Anterior cingulate cortex (tissue), 58 donors: ENCODE measurements around the gene NDUFAF3.
"Not testable (repeated sequence)": the region's sequence is repeated elsewhere in the genome, so short reads cannot be mapped to it uniquely, and the experiment has no call there.

Source experiments
- DNase-seq, 58 donors: peaks; one replicate each; lab custom pipeline; 2025; lab: John Stamatoyannopoulos, UW

NDUFAF3 gene

GRCh38 chr3:48997714-48998637 lies 23.9 kb upstream of the NDUFAF3 start:
- peak in 35 of 58 donors; percentile 11 to 75 (median 43) for DNase-seq

GRCh38 chr3:48999085-48999858 lies 22.6 kb upstream of the NDUFAF3 start:
- DNase-seq, result no peak

- no peak for DNase-seq
These were observed 20.8 kb upstream of the NDUFAF3 start for GRCh38 chr3:49001155-49001554.

GRCh38 chr3:49004352-49005302 lies 17.3 kb upstream of the NDUFAF3 start:
- peak in 2 of 58 donors; percentile 10 to 64 for DNase-seq

- no peak for DNase-seq
These were observed 16.6 kb upstream of the NDUFAF3 start for GRCh38 chr3:49005303-49005680.

- DNase-seq, result peak in 1 of 58 donors; percentile 41
These were observed 15.9 kb upstream of the NDUFAF3 start for GRCh38 chr3:49005998-49006397.

- DNase-seq, result peak in 37 of 58 donors; percentile 41 to 73 (median 57)
These were observed 15.4 kb upstream of the NDUFAF3 start for GRCh38 chr3:49006408-49007067.

GRCh38 chr3:49007068-49007770 lies 14.7 kb upstream of the NDUFAF3 start, which contains the start of gene WDR6:
WDR6 (plus strand) TSS chr3:49007391; CDS start chr3:49007432, 41 bp downstream.
- peak; percentile 47 to 98 (median 94) for DNase-seq

- peak in 56 of 58 donors; percentile 31 to 87 (median 74) for DNase-seq
These were observed 14.0 kb upstream of the NDUFAF3 start for GRCh38 chr3:49007771-49008528.

- DNase-seq, result not testable (repeated sequence)
These were observed 13.3 kb upstream of the NDUFAF3 start for GRCh38 chr3:49008627-49009026.

GRCh38 chr3:49009396-49009795 lies 12.5 kb upstream of the NDUFAF3 start:
- no peak for DNase-seq

- no peak for DNase-seq
These were observed 9.4 kb upstream of the NDUFAF3 start for GRCh38 chr3:49012441-49013017.

- no peak for DNase-seq
These were observed 8.7 kb upstream of the NDUFAF3 start for GRCh38 chr3:49013113-49013737.

- DNase-seq, result no peak
These were observed 7.9 kb upstream of the NDUFAF3 start for GRCh38 chr3:49013738-49014660.

- DNase-seq, result no peak
These were observed 6.8 kb upstream of the NDUFAF3 start for GRCh38 chr3:49015072-49015471.

- no peak for DNase-seq
These were observed 6.2 kb upstream of the NDUFAF3 start for GRCh38 chr3:49015765-49016164.
